Ascending aorta (tissue), 2 donors: ENCODE results near the gene NFIL3. TPM values are rescaled to one million over a fixed set of nuclear protein-coding genes. Genes with fewer than 3 reads are reported as not detected.
"Not testable (repeated sequence)": the region's sequence is repeated elsewhere in the genome, so short reads cannot be mapped to it uniquely, and the experiment has no call there.

ENCODE experiments used
- DNase-seq, 2 donors: peaks; one replicate each; pipeline ENCODE4 v3.0.0-alpha.2; 2019; ENCODE audit warnings: low spot score in 2 of 2
- H3K27ac ChIP-seq, 2 donors: fragments of 200-600 bp; sonication (generic); one replicate each; pipeline ENCODE4 v1.5.1; 2016 to 2017; ENCODE audit warnings: mild to moderate bottlenecking in 1 of 2
- H3K27me3 ChIP-seq: fragments of 200-600 bp; sonication (generic); one replicate; pipeline ENCODE4 v1.5.1; 2017
- H3K36me3 ChIP-seq, 2 donors: fragments of 200-600 bp; sonication (generic); one replicate each; pipeline ENCODE4 v1.5.1; 2016
- H3K4me1 ChIP-seq, 2 donors: fragments of 200-600 bp; sonication (generic); one replicate each; pipeline ENCODE4 v1.5.1; 2016 to 2017; ENCODE audit warnings: mild to moderate bottlenecking in 1 of 2
- H3K4me3 ChIP-seq, 2 donors: fragments of 200-600 bp; sonication (generic); one replicate each; pipeline ENCODE4 v1.5.1; 2016 to 2017; ENCODE audit warnings: mild to moderate bottlenecking in 1 of 2
- H3K9me3 ChIP-seq, 2 donors: fragments of 200-600 bp; sonication (generic); one replicate each; pipeline ENCODE4 v1.5.1; 2016
- intact Hi-C: fragments of 100-400 bp; cut with DNase I; formaldehyde crosslinking; loops from one replicate; pipeline ENCODE4 v1.15.1; 2023
- total RNA-seq: library from RNA; depleted of rRNA; stranded (reverse); fragments of >200 nt; gene quantifications from one replicate; pipeline ENCODE4 v1.1.0, GENCODE V29; 2016
- TF ChIP-seq, protein P1 (sequence below), 3 experiments: fragments of 200-600 bp in 2 of 3; fragments of 450-650 bp in 1 of 3; sonication (generic) in 2 of 3; IDR thresholded peaks; one replicate each; pipeline ENCODE4 v1.5.1; 2016 to 2019; ENCODE audit warnings: antibody characterized with exemption in 3 of 3, mild to moderate bottlenecking in 1 of 3, moderate library complexity in 1 of 3

Gene NFIL3
- total RNA-seq, 1 donor from 2014 or later = 27.5 TPM

- Histone ChIP-seq H3K4me1 (no peaks in the 10 kb centered on the region), H3K4me3 (no peak overlapping the region), H3K36me3 (no peaks in the 10 kb centered on the region), H3K27ac (no peak overlapping the region), H3K9me3 (no peaks in the 10 kb centered on the region), H3K27me3 (no peaks in the 10 kb centered on the region)
- TF ChIP-seq, protein P1, sequence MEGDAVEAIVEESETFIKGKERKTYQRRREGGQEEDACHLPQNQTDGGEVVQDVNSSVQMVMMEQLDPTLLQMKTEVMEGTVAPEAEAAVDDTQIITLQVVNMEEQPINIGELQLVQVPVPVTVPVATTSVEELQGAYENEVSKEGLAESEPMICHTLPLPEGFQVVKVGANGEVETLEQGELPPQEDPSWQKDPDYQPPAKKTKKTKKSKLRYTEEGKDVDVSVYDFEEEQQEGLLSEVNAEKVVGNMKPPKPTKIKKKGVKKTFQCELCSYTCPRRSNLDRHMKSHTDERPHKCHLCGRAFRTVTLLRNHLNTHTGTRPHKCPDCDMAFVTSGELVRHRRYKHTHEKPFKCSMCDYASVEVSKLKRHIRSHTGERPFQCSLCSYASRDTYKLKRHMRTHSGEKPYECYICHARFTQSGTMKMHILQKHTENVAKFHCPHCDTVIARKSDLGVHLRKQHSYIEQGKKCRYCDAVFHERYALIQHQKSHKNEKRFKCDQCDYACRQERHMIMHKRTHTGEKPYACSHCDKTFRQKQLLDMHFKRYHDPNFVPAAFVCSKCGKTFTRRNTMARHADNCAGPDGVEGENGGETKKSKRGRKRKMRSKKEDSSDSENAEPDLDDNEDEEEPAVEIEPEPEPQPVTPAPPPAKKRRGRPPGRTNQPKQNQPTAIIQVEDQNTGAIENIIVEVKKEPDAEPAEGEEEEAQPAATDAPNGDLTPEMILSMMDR (IDR thresholded peaks at IDR 0.05) = no peak
- intact Hi-C loops = no loop called here
- DNase-seq = no peak
Measured at GRCh38 chr9:91374939-91375338, 48.7 kb downstream of the NFIL3 start.

DNA sequence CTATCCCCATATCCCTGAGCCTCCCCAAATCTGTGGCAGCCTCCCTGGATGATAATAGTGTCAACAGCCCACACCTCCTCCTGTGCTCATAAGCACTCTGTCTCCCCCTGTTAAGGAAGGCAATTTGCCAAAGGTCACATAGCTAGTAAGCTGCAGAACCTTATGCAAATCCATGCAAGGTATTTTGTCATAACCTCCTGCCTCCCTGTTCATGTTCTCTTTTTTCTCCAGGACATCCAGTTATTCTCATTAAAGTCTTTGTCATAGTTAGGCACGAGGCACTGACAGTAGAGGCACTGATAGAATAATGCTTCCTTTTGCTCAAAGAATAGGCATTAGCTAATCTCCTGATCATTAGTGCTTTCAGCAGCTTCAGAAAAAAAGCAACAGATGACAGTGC is 51.7 kb downstream of the NFIL3 start:
- H3K27me3 ChIP-seq = no peaks in the 10 kb centered on the region
- H3K9me3 ChIP-seq = no peaks in the 10 kb centered on the region
- H3K36me3 ChIP-seq = no peaks in the 10 kb centered on the region
- intact Hi-C loops = no loop called here
- no peak overlapping the region for H3K4me3 ChIP-seq
- no peak overlapping the region for H3K27ac ChIP-seq
- no peaks in the 10 kb centered on the region for H3K4me1 ChIP-seq
- DNase-seq = no peak
- TF ChIP-seq, protein P1 (IDR thresholded peaks at IDR 0.05) = no peak

DNA sequence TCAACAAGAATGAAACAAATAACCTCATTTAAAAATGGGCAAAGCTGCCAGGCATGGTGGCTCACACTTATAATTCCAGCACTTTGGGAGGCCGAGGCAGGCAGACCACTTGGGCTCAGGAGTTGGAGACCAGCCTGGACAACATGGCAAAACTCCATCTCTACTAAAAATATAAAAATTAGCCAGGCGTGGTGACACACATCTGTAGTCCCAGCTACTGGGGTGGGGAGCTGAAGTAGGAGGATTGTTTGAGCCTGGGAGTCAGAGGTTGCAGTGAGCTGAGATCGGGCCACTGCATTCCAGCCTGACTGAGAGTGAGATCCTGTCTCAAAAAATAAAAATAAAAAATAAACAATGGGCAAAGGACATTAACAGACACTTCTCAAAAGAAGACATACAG is 53.6 kb downstream of the NFIL3 start:
- intact Hi-C loops, H3K27me3 ChIP-seq: not testable (repeated sequence)

DNA sequence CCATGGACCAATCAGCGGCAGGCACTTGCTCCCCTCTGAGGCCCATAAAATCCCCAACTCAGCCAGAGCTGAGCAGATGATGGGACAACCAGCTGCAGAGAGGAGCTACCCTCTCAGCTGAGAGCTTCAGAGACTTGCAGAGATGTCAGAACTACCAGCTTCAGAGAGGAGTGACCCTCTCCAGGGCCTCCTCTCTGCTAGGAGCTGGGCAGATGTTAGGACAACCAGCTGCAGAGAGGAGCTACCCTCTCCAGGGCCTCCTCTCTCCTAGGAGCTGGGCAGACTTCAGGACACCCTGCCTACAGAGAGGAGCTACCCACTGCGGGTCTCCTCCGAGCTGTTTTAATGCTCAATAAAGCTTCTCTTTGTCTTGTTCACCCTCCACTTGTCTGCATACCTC is 58.9 kb downstream of the NFIL3 start:
- DNase-seq = no peak
- intact Hi-C loops = loop anchor here (5.0 kb wide), 4 partner anchors 62 to 1757 kb away; partner anchors contain the start of gene GADD45G
- Histone ChIP-seq H3K4me3 (no peak overlapping the region), H3K9me3 (no peaks in the 10 kb centered on the region), H3K4me1 (peaks cover 0 to 7% of the 10 kb centered on the region in 2 donors), H3K27ac (no peak overlapping the region), H3K27me3 (no peaks in the 10 kb centered on the region), H3K36me3 (no peaks in the 10 kb centered on the region)
- TF ChIP-seq, protein P1 (IDR thresholded peaks at IDR 0.05) = no peak

More for the DNA sequence above, 53.6 kb downstream of the NFIL3 start:
- H3K36me3 ChIP-seq, DNase-seq, H3K27ac ChIP-seq, H3K4me1 ChIP-seq, H3K4me3 ChIP-seq, H3K9me3 ChIP-seq: not testable (repeated sequence)

- Histone ChIP-seq H3K4me1 (peaks cover 0 to 7% of the 10 kb centered on the region in 2 donors), H3K4me3 (no peak overlapping the region), H3K9me3 (no peaks in the 10 kb centered on the region), H3K36me3 (no peaks in the 10 kb centered on the region), H3K27me3 (no peaks in the 10 kb centered on the region), H3K27ac (no peak overlapping the region)
- TF ChIP-seq, protein P1 (IDR thresholded peaks at IDR 0.05) = no peak
- no peak for DNase-seq
- intact Hi-C loops = loop anchor here (5.0 kb wide), 4 partner anchors 62 to 1757 kb away; partner anchors contain the start of gene GADD45G
Measured at GRCh38 chr9:91364005-91364404, 59.6 kb downstream of the NFIL3 start.

DNA sequence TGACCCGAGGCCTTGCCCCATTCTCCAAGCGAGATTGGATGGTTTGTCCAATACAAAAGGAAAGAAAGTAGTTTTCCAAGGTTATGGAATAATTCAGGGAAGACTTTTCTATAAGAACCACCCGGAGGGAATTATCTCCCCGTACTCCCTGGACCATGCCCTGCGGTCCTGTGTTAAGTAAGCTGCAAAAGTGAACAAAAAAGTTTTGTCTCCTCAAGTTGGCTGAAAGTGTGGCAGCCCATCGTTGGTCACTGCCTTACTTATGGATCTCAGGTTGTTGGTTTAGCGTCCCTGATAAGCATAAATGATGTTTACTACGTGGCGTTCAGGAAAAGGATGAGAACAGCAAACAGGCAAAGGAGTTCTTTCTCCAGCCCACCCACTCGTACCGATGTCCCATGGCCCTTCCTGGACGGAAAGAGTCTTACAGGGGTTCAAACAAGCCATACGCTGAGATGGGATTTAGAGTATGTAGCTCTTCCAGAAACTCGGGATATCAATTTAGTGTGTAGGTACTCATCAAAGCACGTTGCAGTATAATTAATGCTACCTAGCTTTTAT is 61.5 kb downstream of the NFIL3 start:
- no peak for DNase-seq

More for the DNA sequence above, 61.5 kb downstream of the NFIL3 start:
- intact Hi-C loops = loop anchor here (2.0 to 5.0 kb wide), 5 partner anchors 60 to 1755 kb away; partner anchors contain the start of gene GADD45G
- peak overlapping the region; percentile 89 to 96 for H3K4me3 ChIP-seq
- peaks cover 0 to 7% of the 10 kb centered on the region in 2 donors for H3K4me1 ChIP-seq
- H3K9me3 ChIP-seq = no peaks in the 10 kb centered on the region
- peak overlapping the region; percentile 86 to 88 for H3K27ac ChIP-seq
- no peaks in the 10 kb centered on the region for H3K27me3 ChIP-seq
- TF ChIP-seq, protein P1 (IDR thresholded peaks at IDR 0.05) = no peak
- no peaks in the 10 kb centered on the region for H3K36me3 ChIP-seq
